H1 (cell line): Measurements from ENCODE around the gene C12orf43. TPM values are rescaled to one million over a fixed set of nuclear protein-coding genes. Genes with fewer than 3 reads are reported as not detected.

Source experiments
- CTCF ChIA-PET: fragments of 300-600 bp; sonication (Branson Sonifier 250); formaldehyde crosslinking; loops from one replicate; lab custom pipeline; 2021; ENCODE audit not compliant: partially characterized antibody; lab: Charles Lee
- POLR2A ChIA-PET: fragments of 300-600 bp; sonication (Branson Sonifier 250); formaldehyde crosslinking; loops from one replicate; lab custom pipeline; 2021; ENCODE audit warnings: inconsistent platforms; ENCODE audit not compliant: partially characterized antibody; lab: Charles Lee
- DNase-seq, 2 experiments: peaks; one replicate each; pipeline versions ENCODE4 v3.0.0 to v3.0.0-alpha.2; 2010 to 2022; ENCODE audit warnings: low spot score in 2 of 2, low read depth in 1 of 2, mixed read lengths in 1 of 2
- FAIRE-seq: peaks from 2 replicates; lab custom pipeline; 2011; peaks lifted over from hg19 to GRCh38; lab: Jason Lieb, UNC
- H2AFZ ChIP-seq: 2 replicates; pipeline ENCODE4 v1.8.1; 2012; ENCODE audit warnings: low read length, inconsistent platforms
- H2AK5ac ChIP-seq: 2 replicates; pipeline ENCODE4 v1.6.1; 2013; ENCODE audit warnings: low read depth, low read length
- H2BK120ac ChIP-seq: replicated peaks from 2 replicates; pipeline ENCODE3; 2013; ENCODE audit warnings: low read depth, low read length, inconsistent platforms
- H2BK12ac ChIP-seq: 2 replicates; pipeline ENCODE4 v1.6.1; 2013; ENCODE audit warnings: low read depth, low read length
- H2BK15ac ChIP-seq: 2 replicates; pipeline ENCODE4 v1.6.1; 2013; ENCODE audit warnings: low read length
- H2BK20ac ChIP-seq: 2 replicates; pipeline ENCODE4 v1.6.1; 2013; ENCODE audit warnings: low read length
- H2BK5ac ChIP-seq: 2 replicates; pipeline ENCODE4 v1.6.1; 2013; ENCODE audit warnings: low read depth, low read length
- H3K14ac ChIP-seq: 2 replicates; pipeline ENCODE4 v1.6.1; 2013; ENCODE audit warnings: inconsistent platforms; ENCODE audit not compliant: insufficient read length
- H3K18ac ChIP-seq: 2 replicates; pipeline ENCODE4 v1.6.1; 2013; ENCODE audit warnings: low read length; ENCODE audit errors: extremely low read depth
- H3K23ac ChIP-seq: 2 replicates; pipeline ENCODE4 v1.6.1; 2013; ENCODE audit warnings: inconsistent platforms; ENCODE audit not compliant: insufficient read length
- H3K23me2 ChIP-seq: 2 replicates; pipeline ENCODE4 v1.6.1; 2013; ENCODE audit warnings: low read depth, low read length
- H3K27ac ChIP-seq: 2 replicates; pipeline ENCODE4 v1.6.1; 2011; ENCODE audit warnings: low read depth, low read length, inconsistent platforms
- H3K27me3 ChIP-seq, 4 experiments: replicated peaks in 1 of 4; 1 replicate in 1 of 4; 2 replicates in 3 of 4; pipeline versions ENCODE4 v1.6.1 to v1.8.1; 2011 to 2013; ENCODE audit warnings: low read length in 3 of 4, mild to moderate bottlenecking in 3 of 4, inconsistent platforms in 2 of 4, mixed read lengths in 2 of 4, moderate library complexity in 1 of 4; ENCODE audit not compliant: control insufficient read depth in 3 of 4, insufficient read depth in 3 of 4; ENCODE audit errors: extremely low read depth in 1 of 4
- H3K36me3 ChIP-seq, 4 experiments: 2 replicates each; pipeline versions ENCODE4 v1.6.1 to v1.8.1; 2011 to 2013; ENCODE audit warnings: mild to moderate bottlenecking in 4 of 4, low read length in 3 of 4, moderate library complexity in 2 of 4, control low read depth in 1 of 4, inconsistent platforms in 1 of 4; ENCODE audit not compliant: insufficient read depth in 4 of 4, control insufficient read depth in 2 of 4
- H3K4ac ChIP-seq: replicated peaks from 2 replicates; pipeline ENCODE3; 2013; ENCODE audit warnings: low read length, low read depth, mixed read lengths, inconsistent platforms; ENCODE audit not compliant: insufficient read length
- H3K4me1 ChIP-seq, 4 experiments: replicated peaks in 1 of 4; 1 replicate in 1 of 4; 2 replicates in 3 of 4; pipeline versions ENCODE4 v1.6.1 to v1.8.1; 2011 to 2013; ENCODE audit warnings: low read length in 3 of 4, inconsistent platforms in 2 of 4, mixed read lengths in 1 of 4; ENCODE audit not compliant: insufficient read depth in 4 of 4, control insufficient read depth in 3 of 4
- H3K4me2 ChIP-seq, 2 experiments: 2 replicates each; pipeline versions ENCODE4 v1.6.1 to v1.8.1; 2011 to 2013; ENCODE audit warnings: low read depth in 2 of 2, low read length in 2 of 2, control low read depth in 1 of 2, inconsistent platforms in 1 of 2, mild to moderate bottlenecking in 1 of 2; ENCODE audit not compliant: insufficient read depth in 1 of 2
- H3K4me3 ChIP-seq, 4 experiments: fragments of 200-600, 300-600 bp in 1 of 4; sonication (generic), shearing (Covaris generic), sonication (Bioruptor Twin) in 1 of 4; 2 replicates each; pipeline versions ENCODE4 v1.5.1 to v1.8.1; 2011 to 2016; ENCODE audit warnings: low read length in 4 of 4, low read depth in 3 of 4, control low read depth in 2 of 4, inconsistent platforms in 2 of 4, mild to moderate bottlenecking in 2 of 4, mixed read lengths in 1 of 4, moderate library complexity in 1 of 4; ENCODE audit not compliant: insufficient read depth in 2 of 4; ENCODE audit errors: extremely low read depth in 1 of 4
- H3K56ac ChIP-seq: replicated peaks from 2 replicates; pipeline ENCODE3; 2013; ENCODE audit warnings: low read depth, mild to moderate bottlenecking, mixed read lengths, low read length, inconsistent platforms; ENCODE audit not compliant: insufficient read length
- H3K79me1 ChIP-seq: 2 replicates; pipeline ENCODE4 v1.6.1; 2013; ENCODE audit warnings: low read depth, low read length, control low read depth
- H3K79me2 ChIP-seq, 2 experiments: 2 replicates each; pipeline versions ENCODE4 v1.6.1 to v1.8.1; 2012 to 2013; ENCODE audit warnings: low read length in 2 of 2, mild to moderate bottlenecking in 2 of 2, inconsistent platforms in 1 of 2; ENCODE audit not compliant: insufficient read depth in 2 of 2, control insufficient read depth in 1 of 2
- H3K9ac ChIP-seq, 4 experiments: replicated peaks in 1 of 4; 1 replicate in 1 of 4; 2 replicates in 3 of 4; pipeline versions ENCODE4 v1.6.1 to v1.8.1; 2011 to 2013; ENCODE audit warnings: low read depth in 3 of 4, low read length in 3 of 4, control low read depth in 2 of 4, mild to moderate bottlenecking in 2 of 4, moderate library complexity in 2 of 4, inconsistent platforms in 1 of 4; ENCODE audit errors: extremely low read depth in 1 of 4
- H3K9me3 ChIP-seq, 2 experiments: 2 replicates each; pipeline versions ENCODE4 v1.6.1 to v1.8.1; 2012 to 2013; ENCODE audit warnings: mild to moderate bottlenecking in 2 of 2, moderate library complexity in 2 of 2, control low read depth in 1 of 2, inconsistent platforms in 1 of 2, low read depth in 1 of 2, low read length in 1 of 2, mixed read lengths in 1 of 2; ENCODE audit not compliant: insufficient read depth in 2 of 2
- H4K20me1 ChIP-seq, 2 experiments: replicated peaks in 1 of 2; 2 replicates each; pipeline versions ENCODE3 to v1.8.1; 2011 to 2013; ENCODE audit warnings: inconsistent platforms in 2 of 2, low read length in 2 of 2, mild to moderate bottlenecking in 1 of 2; ENCODE audit not compliant: insufficient read depth in 2 of 2, control insufficient read depth in 1 of 2
- H4K5ac ChIP-seq: 2 replicates; pipeline ENCODE4 v1.6.1; 2013; ENCODE audit warnings: low read length, low read depth, mixed read lengths, inconsistent platforms; ENCODE audit not compliant: insufficient read length
- H4K8ac ChIP-seq: 2 replicates; pipeline ENCODE4 v1.8.0; 2013; ENCODE audit warnings: mild to moderate bottlenecking, moderate library complexity, low read length, inconsistent platforms; ENCODE audit not compliant: insufficient read depth; ENCODE audit errors: extremely low read depth
- H4K91ac ChIP-seq: replicated peaks from 2 replicates; pipeline ENCODE3; 2013; ENCODE audit warnings: low read length, mixed read lengths, inconsistent platforms; ENCODE audit not compliant: insufficient read length
- BCL11A ChIP-seq, 2 experiments: IDR thresholded peaks; one replicate each; pipeline ENCODE4 v1.6.1; 2011; ENCODE audit warnings: low read depth in 2 of 2, low read length in 2 of 2, mild to moderate bottlenecking in 2 of 2
- BRCA1 ChIP-seq: IDR thresholded peaks from 2 replicates; pipeline ENCODE4 v1.6.1; 2012; ENCODE audit warnings: low read depth, low read length, improper control_type of control experiment
- CBX5 ChIP-seq: fragments of 300-800, 300-1000 bp; sonication (generic); IDR thresholded peaks from 2 replicates; pipeline ENCODE4 v1.7.1; 2016; ENCODE audit warnings: antibody characterized with exemption, low read length, low read depth
- CEBPB ChIP-seq: IDR thresholded peaks from 2 replicates; pipeline ENCODE4 v1.6.1; 2012; ENCODE audit warnings: low read depth, low read length
- KDM1A ChIP-seq: fragments of 200-600, 300-600 bp; sonication (generic); IDR thresholded peaks from 2 replicates; pipeline ENCODE4 v1.7.1; 2016; ENCODE audit warnings: mild to moderate bottlenecking, low read length, borderline replicate concordance
- MAFK ChIP-seq: IDR thresholded peaks from 2 replicates; pipeline ENCODE4 v1.6.1; 2012; ENCODE audit warnings: low read depth, mild to moderate bottlenecking, improper control_type of control experiment, low read length
- SP1 ChIP-seq: IDR thresholded peaks from 2 replicates; pipeline ENCODE4 v1.6.1; 2011; ENCODE audit warnings: low read depth, low read length
- TCF12 ChIP-seq: IDR thresholded peaks from 2 replicates; pipeline ENCODE4 v1.6.1; 2011; ENCODE audit warnings: low read depth, mild to moderate bottlenecking, low read length
- WGBS, 2 experiments: shearing (Covaris generic) in 1 of 2; methylation state at CpG; one replicate each; pipeline versions ENCODE4 v1.1.6 to v1.1.7; 2013 to 2015; ENCODE audit warnings: low lambda C conversion rate in 2 of 2, mixed read lengths in 2 of 2, inconsistent platforms in 1 of 2, low coverage in 1 of 2, missing lambda C conversion rate in 1 of 2; ENCODE audit not compliant: insufficient replicate concordance in 2 of 2, insufficient coverage in 1 of 2, insufficient read length in 1 of 2; ENCODE audit errors: extremely low coverage in 1 of 2, missing lambda C conversion rate in 1 of 2; 5-methylcytosine and 5-hydroxymethylcytosine counted together
- polyA plus RNA-seq, 7 experiments: library from polyadenylated mRNA; depleted of rRNA in 3 of 7; stranded (reverse) in 5 of 7; unstranded in 2 of 7; fragments of >200 nt in 5 of 7; fragments of 200-250 nt in 2 of 7; gene quantifications; 1 replicate in 5 of 7; 2 replicates in 1 of 7; 4 replicates in 1 of 7; pipeline versions ENCODE4 v1.2.1 to v1.2.3, GENCODE V29; 2011 to 2013; ENCODE audit warnings: missing spikeins in 2 of 7, mixed read lengths in 2 of 7
- total RNA-seq: library from RNA; stranded (reverse); fragmentation: NEBNext Ultra II Directional; extraction: Animal tissue kit (Norgen Biotek cat#: 25700); gene quantifications from 2 replicates; pipeline ENCODE4 v1.2.1, GENCODE V29; 2021
- TF ChIP-seq, protein P1 (sequence below): IDR thresholded peaks from 2 replicates; pipeline ENCODE4 v1.6.1; 2012; ENCODE audit warnings: inconsistent platforms

C12orf43 gene
- total and polyA plus RNA-seq, 2 of the 8 experiments (the other 6 are each of a cell fraction or from before 2014, with no cell fraction given) = 9.2 to 22.3 TPM

DNA sequence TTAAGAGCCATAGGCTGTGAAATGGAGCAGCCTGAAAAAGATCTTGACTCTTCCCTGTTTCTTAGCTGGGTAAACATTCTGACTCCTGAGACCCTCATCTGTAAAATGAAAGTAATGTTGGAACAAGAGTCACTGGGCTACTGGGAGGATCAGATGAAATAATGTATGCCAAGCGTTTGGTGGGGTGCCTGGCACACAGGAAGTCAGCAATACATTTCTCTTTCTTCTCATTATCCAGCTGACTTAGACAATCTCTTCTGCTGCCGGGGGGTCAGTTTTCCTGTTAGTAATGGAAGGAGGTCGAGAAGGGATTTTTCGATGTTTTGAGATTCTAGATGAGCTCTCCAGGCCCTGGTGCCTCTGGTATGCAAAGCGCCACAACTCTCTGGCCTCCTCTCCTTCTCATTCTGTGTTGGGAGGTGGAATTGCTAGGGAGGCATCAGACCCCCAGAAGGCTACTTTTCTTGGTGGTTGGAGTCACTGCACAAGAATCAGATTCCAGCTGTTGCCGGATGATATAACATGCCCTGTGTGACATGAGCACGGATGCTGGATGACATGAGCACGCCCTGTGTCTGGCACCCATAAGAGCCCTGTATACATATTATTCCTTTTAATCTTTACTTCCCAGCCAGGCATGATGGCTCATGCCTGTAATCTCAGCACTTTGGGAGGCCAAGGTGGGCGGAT lies 18.5 kb upstream of the C12orf43 start:
- Histone ChIP-seq H3K36me3 (no peaks in the 10 kb centered on the region), H3K14ac (no peak overlapping the region), H2BK5ac (no peak overlapping the region), H3K23ac (no peak overlapping the region), H3K23me2 (no peaks in the 10 kb centered on the region), H3K4me1 (peaks cover 0 to 5% (median 4%) of the 10 kb centered on the region in 4 experiments; a peak in 4 of 7 replicates), H4K91ac (no peak overlapping the region), H4K20me1 (no peaks in the 10 kb centered on the region), H3K4me2 (no peak overlapping the region), H3K56ac (no peak overlapping the region), H3K4ac (no peak overlapping the region), H2BK12ac (no peak overlapping the region), H2BK120ac (no peak overlapping the region), H3K9ac (no peak overlapping the region), H4K5ac (no peak overlapping the region), H4K8ac (no peak overlapping the region), H3K79me2 (no peaks in the 10 kb centered on the region), H2BK20ac (no peak overlapping the region), H3K18ac (no peak overlapping the region), H2BK15ac (no peak overlapping the region), H3K27me3 (no peaks in the 10 kb centered on the region), H3K9me3 (no peaks in the 10 kb centered on the region), H2AK5ac (no peak overlapping the region), H3K4me3 (no peak overlapping the region), H2AFZ (no peak overlapping the region), H3K27ac (no peak overlapping the region), H3K79me1 (no peaks in the 10 kb centered on the region)
- ChIA-PET CTCF (interaction anchor here (0.6 to 1.5 kb wide), 5 partner anchors 15 to 297 kb away, joined by 3 to 4 read pairs (median 3); no protein-coding TSS in a partner anchor), POLR2A (no interaction called here)
- 84% methylated on average over 9 of the region's 9 CpGs; no CpG with 5 or more reads in 1 of the 2 experiments for WGBS, 2 experiments
- TF ChIP-seq, protein P1, sequence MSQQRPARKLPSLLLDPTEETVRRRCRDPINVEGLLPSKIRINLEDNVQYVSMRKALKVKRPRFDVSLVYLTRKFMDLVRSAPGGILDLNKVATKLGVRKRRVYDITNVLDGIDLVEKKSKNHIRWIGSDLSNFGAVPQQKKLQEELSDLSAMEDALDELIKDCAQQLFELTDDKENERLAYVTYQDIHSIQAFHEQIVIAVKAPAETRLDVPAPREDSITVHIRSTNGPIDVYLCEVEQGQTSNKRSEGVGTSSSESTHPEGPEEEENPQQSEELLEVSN = no peak
- TF ChIP-seq KDM1A (no peak), SP1 (no peak), BCL11A (IDR thresholded peaks at IDR 0.05; ENCODE audit: low read depth in 2 of 2, low read length in 2 of 2) (no peak), BRCA1 (no peak), MAFK (no peak), CBX5 (no peak), CEBPB (no peak), TCF12 (no peak)
- no peak for FAIRE-seq
- no peak for DNase-seq
